Brain microvascular endothelial cell (primary cell): ENCODE data around the gene PDYN.
"Not testable (repeated sequence)": the region's sequence is repeated elsewhere in the genome, so short reads cannot be mapped to it uniquely, and the experiment has no call there.

Source experiments
- DNase-seq: peaks from one replicate; pipeline ENCODE4 v3.0.0-alpha.2; 2020
- H3K27ac ChIP-seq: fragments of 250-450 bp; sonication (Bioruptor Pico); 2 replicates; pipeline ENCODE4 v1.5.1; 2020; ENCODE audit warnings: mild to moderate bottlenecking, moderate library complexity
- H3K27me3 ChIP-seq: fragments of 250-450 bp; sonication (Bioruptor Pico); replicated peaks from 2 replicates; pipeline ENCODE4 v1.5.1; 2020; ENCODE audit warnings: mild to moderate bottlenecking
- H3K36me3 ChIP-seq: fragments of 250-450 bp; sonication (Bioruptor Pico); replicated peaks from 2 replicates; pipeline ENCODE4 v1.5.1; 2020; ENCODE audit warnings: mild to moderate bottlenecking
- H3K4me3 ChIP-seq: 2 replicates; pipeline ENCODE4 v1.5.1; 2011; ENCODE audit warnings: low read depth, mild to moderate bottlenecking, control low read depth, low read length, moderate library complexity
- in situ Hi-C: cut with HindIII; loops from 2 replicates; pipeline ENCODE4 v1.10.0; 2017; ENCODE audit warnings: low sequenced_read_pairs, low pct_ligation_motif_present
- TF ChIP-seq, protein P1 (sequence below): IDR thresholded peaks from 2 replicates; pipeline ENCODE4 v1.5.1; 2011; ENCODE audit warnings: low read depth, mild to moderate bottlenecking, moderate library complexity, low read length, control low read depth, inconsistent platforms; ENCODE audit errors: missing control alignments

The PDYN gene

DNA sequence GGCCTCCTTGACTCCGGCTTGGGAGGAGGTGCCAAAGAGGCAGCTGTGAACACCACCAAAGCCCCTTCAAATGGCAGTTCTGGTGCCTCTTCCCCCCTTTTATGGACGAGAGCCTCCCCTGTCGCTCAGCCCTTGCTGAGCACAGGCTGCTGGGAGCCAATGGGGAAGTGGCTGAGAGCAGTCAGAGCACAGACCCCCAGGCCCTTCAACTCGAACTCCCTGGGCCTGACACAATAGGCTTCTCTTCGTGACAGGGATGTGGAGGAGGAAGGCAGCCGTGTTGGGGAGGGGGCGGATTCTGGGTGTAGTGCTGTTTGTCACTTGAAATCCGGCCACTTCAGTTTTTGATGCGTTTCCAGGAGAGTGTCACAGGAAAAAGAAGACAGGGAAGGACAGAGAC is at the start of gene PDYN:
PDYN (minus strand) TSS at position 73 of the 400 bp plus-strand sequence. CDS start 10,974 bp downstream, outside the sequence.
- peaks cover 11% of the 10 kb centered on the region for H3K27me3 ChIP-seq
- TF ChIP-seq, protein P1, sequence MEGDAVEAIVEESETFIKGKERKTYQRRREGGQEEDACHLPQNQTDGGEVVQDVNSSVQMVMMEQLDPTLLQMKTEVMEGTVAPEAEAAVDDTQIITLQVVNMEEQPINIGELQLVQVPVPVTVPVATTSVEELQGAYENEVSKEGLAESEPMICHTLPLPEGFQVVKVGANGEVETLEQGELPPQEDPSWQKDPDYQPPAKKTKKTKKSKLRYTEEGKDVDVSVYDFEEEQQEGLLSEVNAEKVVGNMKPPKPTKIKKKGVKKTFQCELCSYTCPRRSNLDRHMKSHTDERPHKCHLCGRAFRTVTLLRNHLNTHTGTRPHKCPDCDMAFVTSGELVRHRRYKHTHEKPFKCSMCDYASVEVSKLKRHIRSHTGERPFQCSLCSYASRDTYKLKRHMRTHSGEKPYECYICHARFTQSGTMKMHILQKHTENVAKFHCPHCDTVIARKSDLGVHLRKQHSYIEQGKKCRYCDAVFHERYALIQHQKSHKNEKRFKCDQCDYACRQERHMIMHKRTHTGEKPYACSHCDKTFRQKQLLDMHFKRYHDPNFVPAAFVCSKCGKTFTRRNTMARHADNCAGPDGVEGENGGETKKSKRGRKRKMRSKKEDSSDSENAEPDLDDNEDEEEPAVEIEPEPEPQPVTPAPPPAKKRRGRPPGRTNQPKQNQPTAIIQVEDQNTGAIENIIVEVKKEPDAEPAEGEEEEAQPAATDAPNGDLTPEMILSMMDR = no peak
- in situ Hi-C loops = no loop called here
- no peak within 1 kb of the TSS for H3K4me3 ChIP-seq
- H3K27ac ChIP-seq = no peak within 1 kb of the TSS
- no peaks in the 10 kb centered on the region for H3K36me3 ChIP-seq
- no peak for DNase-seq

DNA sequence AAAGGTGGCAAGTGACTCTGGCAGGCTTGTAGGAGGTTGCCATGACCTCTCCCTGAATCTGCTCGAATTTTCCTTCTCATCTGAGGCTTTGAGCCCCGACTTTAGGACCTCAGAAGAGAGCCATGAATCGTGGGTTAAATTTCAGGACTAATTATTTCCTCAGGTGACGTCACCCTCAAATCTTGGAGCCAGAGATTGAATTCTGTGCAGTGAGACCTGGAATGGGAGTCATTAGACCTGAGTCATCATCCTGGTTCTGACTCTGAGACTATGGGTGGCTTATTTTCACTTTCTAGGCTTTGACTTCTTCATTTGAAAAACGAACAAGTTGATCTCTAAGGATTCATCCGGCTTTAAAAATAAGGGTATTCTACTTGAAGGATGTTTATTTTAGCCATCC is 48.5 kb upstream of the PDYN start:
- Histone ChIP-seq H3K27ac (no peak overlapping the region), H3K36me3 (no peaks in the 10 kb centered on the region), H3K27me3 (no peaks in the 10 kb centered on the region), H3K4me3 (no peak overlapping the region)
- in situ Hi-C loops = no loop called here
- TF ChIP-seq, protein P1 = no peak
- DNase-seq = peak; percentile 27

DNA sequence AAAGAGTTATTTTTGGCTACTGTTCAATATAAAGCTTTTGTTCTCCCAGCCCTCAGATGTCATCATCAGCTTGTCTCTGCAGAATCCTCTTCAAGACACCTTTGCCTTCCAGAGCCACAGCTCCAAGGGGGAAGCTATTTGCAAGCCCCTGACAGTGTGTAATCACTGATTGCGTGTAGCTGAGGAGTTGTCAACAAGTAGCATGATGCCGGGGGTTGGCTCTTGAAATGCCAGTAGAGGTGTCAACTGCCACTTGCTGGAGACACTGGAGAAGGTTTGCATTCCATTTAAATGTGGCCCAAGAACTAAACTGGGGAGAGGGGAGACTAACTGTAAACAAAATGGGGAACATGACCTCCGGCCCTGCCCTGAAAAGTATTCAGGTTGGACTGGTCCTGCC is 44.3 kb upstream of the PDYN start:
- no peaks in the 10 kb centered on the region for H3K36me3 ChIP-seq
- H3K27me3 ChIP-seq = no peaks in the 10 kb centered on the region
- H3K27ac ChIP-seq = no peak overlapping the region
- in situ Hi-C loops = no loop called here
- H3K4me3 ChIP-seq = no peak overlapping the region
- no peak for DNase-seq
- TF ChIP-seq, protein P1 = no peak

DNA sequence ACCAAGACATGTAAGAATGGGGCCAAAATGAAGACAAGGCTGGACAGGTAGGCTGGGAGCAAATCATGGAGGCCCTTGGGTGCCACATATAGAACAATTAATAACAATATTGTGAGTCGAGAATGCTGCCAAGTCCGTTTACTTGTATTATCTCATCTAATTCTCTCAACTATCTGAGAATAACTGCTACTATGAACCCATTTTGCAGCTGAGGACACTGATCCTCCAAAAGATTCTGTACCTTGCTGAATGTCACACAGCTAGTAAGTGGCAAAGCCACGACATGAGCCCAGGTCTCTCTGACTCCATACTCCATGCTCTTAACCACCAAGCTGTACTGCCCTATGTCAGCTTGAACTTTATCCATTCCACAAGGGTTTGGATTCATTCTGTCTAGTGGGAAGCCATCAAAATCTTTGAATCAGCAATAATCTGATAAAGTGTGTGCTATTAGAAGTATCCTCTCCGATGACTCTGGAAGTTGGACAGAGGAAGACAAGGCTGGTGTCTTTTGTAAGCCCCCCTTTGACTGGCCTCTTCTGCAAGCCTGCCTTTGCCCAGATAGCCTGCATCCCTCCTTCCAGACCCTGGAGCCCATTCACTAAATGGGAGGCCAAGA is 43.5 kb upstream of the PDYN start:
- Histone ChIP-seq H3K27ac (no peak overlapping the region), H3K27me3 (no peaks in the 10 kb centered on the region), H3K4me3 (no peak overlapping the region), H3K36me3 (no peaks in the 10 kb centered on the region)
- in situ Hi-C loops = no loop called here
- TF ChIP-seq, protein P1 = no peak
- no peak for DNase-seq

DNA sequence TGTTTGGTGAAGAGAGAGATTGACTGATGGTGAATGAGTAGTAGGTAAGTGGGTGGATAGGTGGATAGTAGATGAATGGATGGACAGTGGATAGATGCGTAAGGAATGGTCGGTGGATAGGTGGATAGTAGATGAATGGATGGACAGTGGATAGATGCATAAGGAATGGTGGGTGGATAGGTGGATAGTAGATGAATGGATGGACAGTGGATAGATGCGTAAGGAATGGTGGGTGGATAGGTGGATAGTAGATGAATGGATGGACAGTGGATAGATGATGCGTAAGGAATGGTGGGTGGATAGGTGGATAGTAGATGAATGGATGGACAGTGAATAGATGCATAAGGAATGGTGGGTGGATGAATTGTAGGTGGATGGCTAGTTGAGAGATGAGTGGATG is 42.5 kb upstream of the PDYN start:
- H3K36me3 ChIP-seq, H3K27me3 ChIP-seq, H3K4me3 ChIP-seq: not testable (repeated sequence)

DNA sequence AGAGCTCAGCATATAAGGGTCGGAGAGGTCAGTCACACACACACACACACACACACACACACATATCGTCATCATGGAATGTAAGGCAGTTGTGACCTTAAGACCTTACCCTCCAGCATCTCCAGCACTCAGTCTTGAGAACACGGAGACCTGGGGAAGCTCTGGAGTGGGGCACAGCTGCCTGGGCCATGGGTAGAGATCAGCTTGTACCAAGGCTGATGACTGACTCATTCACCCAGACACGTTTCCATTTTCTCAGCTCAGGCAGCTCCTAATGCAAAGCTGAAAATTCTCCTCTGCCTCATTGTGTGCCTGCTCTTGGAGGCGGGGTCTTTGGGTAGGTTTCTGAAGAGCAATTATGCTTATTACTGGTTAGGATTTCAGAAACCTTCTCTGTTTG is 38.3 kb upstream of the PDYN start:
- no peak for DNase-seq
- TF ChIP-seq, protein P1 = no peak
- Histone ChIP-seq H3K4me3 (no peak overlapping the region), H3K27me3 (no peaks in the 10 kb centered on the region), H3K36me3 (no peaks in the 10 kb centered on the region), H3K27ac (no peak overlapping the region)
- in situ Hi-C loops = no loop called here

More for the DNA sequence above, 42.5 kb upstream of the PDYN start:
- in situ Hi-C loops, DNase-seq, H3K27ac ChIP-seq: not testable (repeated sequence)
